T-helper 2 cell treated with Interferon-gamma antibody and Interleukin-4, amounts not matched to agents 100 ng/mL and 5 ng/mL, for 36 hours (primary cell): ENCODE measurements around the gene TCF7L1. TPM values are rescaled to one million over a fixed set of nuclear protein-coding genes. Genes with fewer than 3 reads are reported as not detected.

ENCODE experiments used
- intact Hi-C: fragments of 100-400 bp; cut with micrococcal nuclease; formaldehyde crosslinking; loops from one replicate; pipeline ENCODE4 v1.15.1; 2023
- total RNA-seq: library from RNA; stranded (reverse); gene quantifications from 2 replicates; pipeline ENCODE4 v1.2.3, GENCODE V29; 2022

TCF7L1 gene
- total RNA-seq, 1 donor from 2014 or later, result not detected

DNA sequence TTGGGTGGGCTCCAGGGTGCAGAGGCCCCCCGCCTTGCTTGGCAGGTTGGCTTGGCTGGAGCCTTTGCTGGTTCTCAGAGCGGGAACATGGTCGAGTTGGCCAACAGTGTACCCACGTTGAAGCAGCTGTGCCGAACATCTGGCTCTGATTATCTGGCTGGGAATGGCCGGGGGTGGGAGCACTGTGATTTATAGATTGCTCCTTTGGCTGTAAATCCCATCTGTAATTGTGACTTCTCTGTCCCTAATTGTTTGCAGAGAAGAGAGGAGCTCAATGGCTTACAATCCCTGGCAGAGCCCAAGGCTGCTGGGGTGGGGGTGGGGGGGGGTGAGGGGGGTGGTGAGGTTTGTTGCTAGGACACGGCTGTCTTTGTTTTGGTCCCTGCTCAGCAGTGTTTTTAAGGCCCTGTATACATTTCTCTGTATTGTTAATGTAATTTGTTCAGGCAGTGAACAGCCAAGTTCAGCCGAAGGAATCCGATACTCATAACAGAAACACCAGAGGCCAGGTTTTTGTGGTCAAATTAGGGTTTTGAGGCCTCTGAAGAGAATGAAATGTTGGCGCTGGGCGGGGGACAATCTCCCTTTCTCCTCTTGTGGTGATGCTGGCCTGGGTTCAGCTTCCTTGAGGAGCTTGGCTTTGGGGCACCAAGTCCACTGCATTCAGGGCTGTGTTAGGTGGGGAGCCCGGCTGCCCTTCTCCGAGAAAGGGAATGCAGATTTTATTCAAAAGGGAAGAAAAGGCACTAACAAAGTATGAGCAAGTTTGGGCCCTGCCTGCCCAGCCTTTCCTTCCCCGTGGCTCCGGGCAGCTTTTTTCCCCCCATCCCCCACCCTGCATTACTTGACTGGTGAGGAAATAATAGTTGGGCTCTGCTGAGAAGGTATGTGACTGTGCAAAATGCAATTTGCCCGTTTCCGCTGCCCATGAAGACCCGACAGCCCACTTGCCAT lies 82.5 kb downstream of the TCF7L1 start:
- intact Hi-C loops, result no loop called here

GRCh38 chr2:85216927-85217326 lies 83.7 kb downstream of the TCF7L1 start:
- intact Hi-C loops, result no loop called here

DNA sequence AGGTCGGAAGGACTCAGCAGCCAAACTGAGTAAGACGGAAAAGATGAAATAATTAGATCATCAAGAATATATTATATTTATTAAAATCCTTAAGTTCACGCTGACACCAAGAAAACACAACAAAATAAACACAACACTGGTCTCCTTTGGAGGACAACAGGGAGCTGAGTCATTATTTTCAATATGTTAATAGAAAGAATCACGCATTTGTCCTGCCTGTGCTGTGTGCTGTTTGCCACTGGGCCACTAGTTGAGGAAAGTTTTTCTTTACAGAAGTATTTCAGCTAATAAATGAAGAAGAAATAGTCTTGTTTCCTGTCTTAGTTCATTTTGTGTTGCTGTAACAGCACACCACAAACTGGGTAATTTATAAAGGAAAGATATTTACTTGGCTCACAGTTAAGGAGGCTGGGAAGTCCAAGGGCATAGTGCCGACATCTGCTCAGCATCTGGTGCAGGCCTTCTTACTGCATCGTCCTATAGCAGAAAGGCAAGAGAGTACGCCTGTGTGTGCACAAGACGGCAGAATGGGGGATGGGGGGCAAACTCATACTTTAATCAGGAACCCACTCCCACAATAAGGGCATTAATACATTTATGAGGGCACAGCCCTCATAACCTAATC lies 88.0 kb downstream of the TCF7L1 start:
- intact Hi-C loops, result no loop called here

DNA sequence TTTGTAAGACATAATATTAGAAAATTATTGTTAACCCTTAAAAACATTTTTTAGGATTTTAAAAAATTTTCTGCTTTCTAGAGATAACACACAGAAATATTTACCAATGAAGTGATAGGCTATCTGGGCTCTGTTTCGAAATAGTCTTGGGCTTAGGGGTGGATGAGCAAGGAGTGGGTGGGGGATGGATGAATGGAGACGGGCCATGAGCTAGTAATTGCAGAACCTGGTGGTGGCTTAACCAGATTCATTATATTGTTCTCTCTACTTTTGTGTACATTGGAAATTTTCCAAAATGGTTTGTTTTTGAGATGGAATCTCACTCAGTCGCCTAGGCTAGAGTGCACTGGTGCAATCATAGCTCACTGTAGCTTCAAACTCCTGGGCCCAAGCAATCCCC lies 89.6 kb downstream of the TCF7L1 start:
- intact Hi-C loops, result no loop called here

DNA sequence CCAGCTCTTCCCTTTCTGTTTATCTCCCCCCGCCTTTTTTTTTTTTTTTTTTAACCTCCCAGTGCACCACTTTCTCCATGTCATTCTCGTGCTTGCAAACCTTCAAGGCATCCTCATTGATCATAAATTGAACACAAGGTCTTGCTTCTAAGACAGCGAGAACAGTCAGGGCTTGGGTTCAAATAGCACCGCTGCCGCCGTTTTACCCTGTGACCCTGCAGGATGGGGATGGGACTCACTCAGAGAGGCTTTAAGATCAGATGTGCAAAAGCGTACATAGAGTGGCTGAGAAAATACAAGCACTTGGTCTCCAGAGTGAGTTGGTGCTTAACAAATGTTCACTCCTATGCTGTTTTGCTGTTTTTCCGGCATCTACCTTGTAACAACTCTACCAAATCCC lies 93.6 kb downstream of the TCF7L1 start:
- intact Hi-C loops, result no loop called here

DNA sequence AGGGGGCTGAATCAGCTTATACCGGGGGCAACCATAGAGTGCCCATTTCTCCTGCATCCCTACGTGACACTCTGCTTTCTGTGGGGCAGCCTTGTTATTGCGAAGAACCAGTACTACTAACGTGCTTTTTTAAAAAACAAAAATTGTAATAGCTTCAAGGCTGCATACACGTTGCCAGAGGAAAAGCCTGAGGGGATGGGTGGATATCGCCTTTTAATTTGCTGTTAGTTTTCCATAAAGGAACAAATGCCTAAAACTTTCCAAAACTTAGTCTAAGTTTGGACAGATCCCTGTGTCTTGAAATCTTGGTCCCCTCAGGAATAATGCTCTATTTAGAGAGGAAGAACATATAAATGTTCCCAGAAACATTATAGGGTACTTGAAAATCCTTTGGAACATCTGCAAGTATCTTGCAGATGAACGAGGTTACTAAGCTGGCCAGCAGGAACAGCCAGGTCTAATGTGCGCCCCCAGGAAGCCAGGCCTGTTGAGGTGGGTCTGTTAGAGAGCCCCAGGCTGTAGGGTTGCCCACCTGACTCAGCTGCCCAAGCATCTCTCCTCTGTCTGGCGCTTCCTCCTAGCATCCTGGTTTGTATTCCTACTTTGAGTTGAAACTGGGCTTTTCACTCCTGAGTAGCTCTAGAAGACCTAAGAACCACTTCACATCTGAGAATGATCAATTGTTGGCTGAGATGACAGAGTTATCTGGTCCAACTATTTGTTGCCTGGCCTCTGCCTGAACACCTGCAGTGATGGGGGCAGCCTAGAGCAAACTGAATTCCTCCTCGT lies 97.7 kb downstream of the TCF7L1 start:
- intact Hi-C loops, result no loop called here

DNA sequence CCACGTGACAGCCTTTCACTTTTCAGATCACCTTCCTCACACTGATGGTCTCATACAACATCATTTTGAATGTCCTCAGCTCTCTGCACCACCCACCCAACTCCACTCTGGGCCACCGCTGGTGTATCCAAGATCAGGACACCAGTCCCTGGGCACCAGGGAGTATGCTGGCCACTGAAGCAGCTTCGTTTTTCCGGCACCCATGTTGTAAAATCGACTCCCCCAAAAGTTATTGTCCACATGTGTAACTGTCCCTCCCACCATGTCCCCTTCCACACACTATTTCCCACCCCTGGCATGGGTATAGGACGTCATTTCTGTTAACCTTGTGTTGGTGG lies 98.2 kb downstream of the TCF7L1 start:
- intact Hi-C loops, result no loop called here

- intact Hi-C loops, result no loop called here
Observed at GRCh38 chr2:85231952-85232351, 98.8 kb downstream of the TCF7L1 start.

- intact Hi-C loops, result no loop called here
Observed at GRCh38 chr2:85234868-85235267, 101.7 kb downstream of the TCF7L1 start.

GRCh38 chr2:85235281-85235680 lies 102.1 kb downstream of the TCF7L1 start:
- intact Hi-C loops, result no loop called here

GRCh38 chr2:85236084-85236483 lies 102.9 kb downstream of the TCF7L1 start:
- intact Hi-C loops, result no loop called here

DNA sequence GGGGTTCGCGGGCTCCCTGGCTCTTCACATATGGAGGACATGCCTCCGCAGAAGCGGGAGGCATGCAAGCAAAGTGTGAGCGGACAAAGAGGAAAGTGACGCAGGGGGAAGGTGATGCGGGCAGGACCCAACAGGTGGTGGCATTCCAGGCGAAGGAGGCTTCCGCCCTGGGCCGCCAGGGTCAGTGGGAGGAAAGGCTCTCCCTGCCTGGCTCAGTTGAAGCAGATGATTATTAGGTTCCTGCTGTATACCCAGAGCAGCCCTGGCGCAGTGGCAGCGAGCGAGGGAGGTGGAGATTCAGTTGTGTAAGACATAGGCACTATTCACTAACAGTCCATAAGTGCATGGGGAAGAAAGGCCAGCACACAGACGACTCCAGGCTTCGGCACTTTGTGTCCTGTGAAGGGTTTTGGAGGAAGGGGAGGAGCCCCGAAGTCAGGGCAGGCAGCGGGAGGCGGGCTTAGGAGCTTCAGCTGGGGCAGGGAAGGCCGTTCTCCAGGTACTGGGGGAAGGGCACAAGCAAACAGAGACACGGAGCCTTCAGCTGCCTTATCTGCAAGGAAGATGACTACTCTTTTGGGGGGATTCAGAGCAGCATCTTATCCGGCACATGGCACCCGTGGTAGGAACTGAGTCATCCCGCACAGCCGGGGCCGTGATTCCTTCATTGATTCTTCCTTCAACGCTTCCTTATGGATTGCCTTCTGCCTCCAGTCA lies 104.8 kb downstream of the TCF7L1 start:
- intact Hi-C loops, result no loop called here

- intact Hi-C loops, result no loop called here
Observed at GRCh38 chr2:85238607-85239006, 105.4 kb downstream of the TCF7L1 start.

- intact Hi-C loops, result no loop called here
Observed at GRCh38 chr2:85239102-85239501, 105.9 kb downstream of the TCF7L1 start.

DNA sequence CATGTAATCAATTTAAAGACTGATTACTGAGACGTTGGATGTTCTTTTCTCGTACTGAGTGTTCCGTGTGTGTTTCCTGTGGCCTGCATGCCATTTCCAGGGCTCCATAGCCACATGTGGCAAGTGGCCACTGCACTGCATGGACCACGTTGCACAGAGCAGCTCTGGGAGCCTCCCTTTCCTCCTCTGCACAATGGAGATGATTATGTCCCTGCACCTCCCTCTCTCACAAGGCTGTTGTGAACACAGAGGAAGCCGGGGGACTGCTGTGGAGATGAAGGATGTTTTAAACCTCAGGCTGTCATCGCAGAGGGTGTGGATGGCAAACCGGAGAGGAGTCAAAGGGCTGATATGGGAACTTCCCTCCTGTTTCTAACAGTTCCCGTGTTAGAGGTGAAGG lies 106.9 kb downstream of the TCF7L1 start:
- intact Hi-C loops, result no loop called here

GRCh38 chr2:85242321-85242720 lies 109.1 kb downstream of the TCF7L1 start:
- intact Hi-C loops, result no loop called here

GRCh38 chr2:85243101-85244072 lies 110.2 kb downstream of the TCF7L1 start:
- intact Hi-C loops, result no loop called here

- intact Hi-C loops, result no loop called here
Observed at GRCh38 chr2:85244828-85245227, 111.6 kb downstream of the TCF7L1 start.

GRCh38 chr2:85245891-85246290 lies 112.7 kb downstream of the TCF7L1 start:
- intact Hi-C loops, result no loop called here

GRCh38 chr2:85246348-85246747 lies 113.2 kb downstream of the TCF7L1 start:
- intact Hi-C loops, result no loop called here
